K562 (cell line): ENCODE data around the gene TAL1. TPM values are rescaled to one million over a fixed set of nuclear protein-coding genes. Genes with fewer than 3 reads are reported as not detected.

Experiments used
- DEAF1 ChIP-seq: fragments of 450-650 bp; formaldehyde crosslinking; IDR thresholded peaks from 2 replicates; pipeline ENCODE4 v1.4.0; 2020; ENCODE audit warnings: mild to moderate bottlenecking, moderate library complexity
- EZH2 ChIP-seq: IDR thresholded peaks from 2 replicates; pipeline ENCODE4 v1.6.1; 2012; ENCODE audit warnings: low read depth, mild to moderate bottlenecking, inconsistent platforms, low read length, borderline replicate concordance
- FIP1L1 ChIP-seq: fragments of 200-400 bp; formaldehyde crosslinking; IDR thresholded peaks from 2 replicates; pipeline ENCODE4 v1.6.1; 2018; ENCODE audit warnings: mild to moderate bottlenecking, low read depth, low read length; ENCODE audit not compliant: poor library complexity, severe bottlenecking
- FOXJ2 ChIP-seq: fragments of 200-800 bp; sonication (Bioruptor generic); IDR thresholded peaks from 2 replicates; pipeline ENCODE4 v1.6.1; 2016; ENCODE audit warnings: missing genetic modification characterization, missing compliant biosample characterization
- HDAC6 ChIP-seq: IDR thresholded peaks from 2 replicates; pipeline ENCODE4 v1.6.1; 2012; ENCODE audit warnings: low read depth, mild to moderate bottlenecking, control low read depth, inconsistent platforms, low read length, moderate library complexity
- HDAC8 ChIP-seq: fragments of 450-650 bp; IDR thresholded peaks from 2 replicates; pipeline ENCODE4 v1.6.1; 2016; ENCODE audit warnings: mild to moderate bottlenecking, missing genetic modification characterization, moderate library complexity, missing compliant biosample characterization
- HMG20A ChIP-seq: fragments of 450-650 bp; formaldehyde crosslinking; conservative IDR thresholded peaks from 2 replicates; pipeline ENCODE4 v1.4.0; 2020; ENCODE audit warnings: mild to moderate bottlenecking, mixed read lengths
- ID3 ChIP-seq, 2 experiments: fragments of 250-450 bp in 1 of 2; fragments of 450-650 bp in 1 of 2; sonication (Bioruptor Pico) in 1 of 2; IDR thresholded peaks; 2 replicates each; pipeline versions ENCODE4 v1.6.1 to v1.8.0; 2016 to 2021; ENCODE audit warnings: mild to moderate bottlenecking in 2 of 2, moderate library complexity in 2 of 2, missing compliant biosample characterization in 1 of 2, missing genetic modification characterization in 1 of 2
- MEF2D ChIP-seq: conservative IDR thresholded peaks from 2 replicates; pipeline ENCODE4 v1.6.1; 2016; ENCODE audit warnings: low read depth, missing genetic modification characterization, missing compliant biosample characterization
- OTX1 ChIP-seq: fragments of 450-650 bp; formaldehyde crosslinking; IDR thresholded peaks from 2 replicates; pipeline ENCODE4 v1.4.0; 2022; ENCODE audit warnings: mild to moderate bottlenecking
- PATZ1 ChIP-seq: fragments of 250-450 bp; sonication (Bioruptor Pico); IDR thresholded peaks from 2 replicates; pipeline ENCODE4 v1.5.0; 2020; ENCODE audit warnings: mild to moderate bottlenecking, borderline replicate concordance
- RUNX1 ChIP-seq: sonication (generic); IDR thresholded peaks from 2 replicates; pipeline ENCODE4 v1.6.1; 2016; ENCODE audit warnings: antibody characterized with exemption, low read depth
- SNIP1 ChIP-seq: fragments of 450-650 bp; IDR thresholded peaks from 2 replicates; pipeline ENCODE4 v1.7.1; 2017; ENCODE audit warnings: low read depth, mild to moderate bottlenecking
- SRF ChIP-seq, 2 experiments: fragments of 250-450, 450-650 bp in 1 of 2; sonication (Bioruptor Pico) in 1 of 2; sonication (generic) in 1 of 2; formaldehyde crosslinking; IDR thresholded peaks; 2 replicates each; pipeline versions ENCODE4 v1.5.0 to v1.5.1; 2020 to 2022; ENCODE audit warnings: mild to moderate bottlenecking in 1 of 2, missing genetic modification reagents in 1 of 2
- TEAD1 ChIP-seq, 2 experiments: fragments of 450-650 bp in 1 of 2; sonication (generic) in 1 of 2; formaldehyde crosslinking; IDR thresholded peaks; 2 replicates each; pipeline versions ENCODE4 v1.4.0 to v1.8.0; 2020 to 2022; ENCODE audit warnings: mild to moderate bottlenecking in 2 of 2, missing genetic modification reagents in 1 of 2
- WHSC1 ChIP-seq: IDR thresholded peaks from one replicate; pipeline ENCODE4 v1.6.1; 2012; ENCODE audit warnings: low read length, control low read depth, inconsistent platforms
- YY1 ChIP-seq, 3 experiments: IDR thresholded peaks; 2 replicates each; pipeline ENCODE4 v1.6.1; 2011; ENCODE audit warnings: low read length in 2 of 3, mild to moderate bottlenecking in 2 of 3, moderate library complexity in 2 of 3, borderline replicate concordance in 1 of 3, control low read depth in 1 of 3, low read depth in 1 of 3; ENCODE audit not compliant: insufficient read depth in 3 of 3, insufficient replicate concordance in 2 of 3, control insufficient read depth in 1 of 3, insufficient read length in 1 of 3; ENCODE audit errors: extremely low read depth in 1 of 3
- ZFP30 ChIP-seq: fragments of 250-450 bp; sonication (Bioruptor Pico); IDR thresholded peaks from 2 replicates; pipeline ENCODE4 v1.8.0; 2022; ENCODE audit warnings: moderate library complexity, mild to moderate bottlenecking, inconsistent platforms, borderline replicate concordance
- ZNF174 ChIP-seq: fragments of 250-450 bp; sonication (Bioruptor Pico); IDR thresholded peaks from 2 replicates; pipeline ENCODE4 v1.4.0; 2020; ENCODE audit warnings: mild to moderate bottlenecking
- ZNF212 ChIP-seq: fragments of 450-650 bp; formaldehyde crosslinking; IDR thresholded peaks from 2 replicates; pipeline ENCODE4 v1.4.0; 2020; ENCODE audit warnings: mild to moderate bottlenecking
- ZNF253 ChIP-seq: fragments of 250-450 bp; sonication (Bioruptor Pico); conservative IDR thresholded peaks from 2 replicates; pipeline ENCODE4 v1.6.1; 2021; ENCODE audit warnings: mild to moderate bottlenecking
- ZNF668 ChIP-seq: fragments of 250-450 bp; sonication (Bioruptor Pico); IDR thresholded peaks from 2 replicates; pipeline ENCODE4 v1.8.0; 2022; ENCODE audit warnings: mild to moderate bottlenecking, inconsistent platforms
- polyA plus RNA-seq, 8 experiments: library from polyadenylated mRNA; depleted of rRNA in 4 of 8; stranded (reverse) in 5 of 8; unstranded in 3 of 8; fragments of >200 nt; fragmentation: Nextera tagmentation in 2 of 8; fragmentation: Illumina TruSeq in 1 of 8; extraction: Ambion mirVana in 2 of 8; extraction: Trizol in 1 of 8; gene quantifications; 2 replicates each; pipeline versions ENCODE4 v1.2.1 to v1.2.3, GENCODE V29; 2011 to 2014; ENCODE audit warnings: inconsistent platforms in 1 of 8, missing spikeins in 1 of 8
- total RNA-seq, 7 experiments: library from RNA; depleted of rRNA in 6 of 7; stranded (reverse); fragments of >200 nt in 6 of 7; fragmentation: Illumina TruSeq in 2 of 7; extraction: Trizol in 2 of 7; gene quantifications; 2 replicates each; pipeline versions ENCODE4 v1.2.1 to v1.2.3, GENCODE V29; 2011 to 2021; ENCODE audit warnings: low replicate concordance in 1 of 7

TAL1 gene
- total and polyA plus RNA-seq, 9 of the 15 experiments (the other 6 are each of a cell fraction or from before 2014, with no cell fraction given), result 18.5 to 106 (median 59.7) TPM

- no peak for TF ChIP-seq ZFP30 (CRISPR knock-in tag)
- no peak for TF ChIP-seq EZH2
- 0 out of 2 replicates have a peak, but pooled peaks have one; percentile 36 for TF ChIP-seq RUNX1
- no peak for TF ChIP-seq HDAC6
- TF ChIP-seq WHSC1, result no peak
- TF ChIP-seq ZNF212 (CRISPR knock-in tag), result no peak
- peak in 1 of 2 experiments; percentile 53; a peak in 1 of 4 replicates for TF ChIP-seq SRF (CRISPR knock-in tag; IDR thresholded peaks at IDR 0.05)
- no peak for TF ChIP-seq ZNF668
- no peak for TF ChIP-seq SNIP1
- no peak for TF ChIP-seq MEF2D (tag)
- no peak for TF ChIP-seq HMG20A (CRISPR knock-in tag)
- TF ChIP-seq DEAF1, result peak; percentile 94
- TF ChIP-seq ZNF174 (CRISPR knock-in tag), result no peak
- no peak for TF ChIP-seq ZNF253 (CRISPR knock-in tag)
- no peak for TF ChIP-seq FIP1L1
- TF ChIP-seq ID3 (CRISPR knock-in tag; IDR thresholded peaks at IDR 0.05), result no peak
- TF ChIP-seq ID3 (tag; IDR thresholded peaks at IDR 0.05), result 0 out of 2 replicates have a peak, but pooled peaks have one; percentile 18
- no peak for TF ChIP-seq OTX1 (CRISPR knock-in tag)
- TF ChIP-seq YY1 (IDR thresholded peaks at IDR 0.05; ENCODE audit: borderline replicate concordance in 1 of 3, control insufficient read depth in 1 of 3, extremely low read depth in 1 of 3, insufficient read depth in 3 of 3, insufficient read length in 1 of 3, insufficient replicate concordance in 2 of 3, low read depth in 1 of 3, low read length in 2 of 3), result peak in 2 of 3 experiments; percentile 57 to 72
- peak in 1 of 2 experiments; percentile 82; a peak in 1 of 4 replicates for TF ChIP-seq TEAD1 (CRISPR knock-in tag; IDR thresholded peaks at IDR 0.05)
- no peak for TF ChIP-seq HDAC8 (tag)
- TF ChIP-seq FOXJ2 (tag), result no peak
- TF ChIP-seq PATZ1 (CRISPR knock-in tag), result no peak
Observed at GRCh38 chr1:47179017-47179987, 52.7 kb downstream of the TAL1 start (continued).
